Measurements from ENCODE around the gene NTN3. TPM values are rescaled to one million over a fixed set of nuclear protein-coding genes. Genes with fewer than 3 reads are reported as not detected.

The NTN3 gene
- total RNA-seq, 1 donor from 2014 or later, result 2.5 TPM

DNA sequence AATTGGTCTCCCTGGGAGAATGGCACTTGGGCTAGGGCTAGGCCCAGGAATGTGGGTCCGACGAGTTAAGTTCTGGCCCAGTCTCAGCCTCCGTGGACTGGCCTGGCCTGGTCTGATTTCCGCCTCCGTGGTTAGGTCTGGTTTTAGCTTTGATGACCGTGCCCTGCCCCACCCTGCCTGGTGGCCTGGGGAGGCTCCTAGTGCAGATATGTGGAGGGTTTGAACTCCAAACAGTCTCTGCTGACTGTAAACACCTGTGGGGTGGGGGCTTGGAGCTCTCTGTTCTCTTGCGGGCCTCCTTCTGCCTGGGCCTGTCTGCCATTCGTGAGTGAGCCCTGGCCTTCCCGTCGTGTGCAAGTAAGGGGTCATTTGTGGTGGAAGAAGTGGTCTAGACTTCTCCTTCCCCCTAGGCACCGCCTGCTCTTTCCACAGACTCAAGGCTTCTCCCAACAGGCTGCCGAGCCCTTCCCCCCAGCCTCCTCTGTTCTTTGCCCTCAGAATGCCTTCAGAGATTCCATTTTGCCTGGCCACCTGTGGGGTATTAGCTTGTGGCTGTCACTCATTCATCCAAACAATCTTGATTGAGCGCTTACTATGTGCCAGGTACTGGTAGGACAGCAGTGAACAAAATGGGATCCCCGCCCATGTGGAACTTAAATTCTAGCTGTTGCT is 44.2 kb downstream of the NTN3 start:
- Mint-ChIP-seq H3K4me1 (ENCODE audit: low read depth) (peaks cover 40% of the 10 kb centered on the region), H3K9me3 (ENCODE audit: low read depth) (no peaks in the 10 kb centered on the region), H3K27me3 (no peaks in the 10 kb centered on the region), H3K36me3 (ENCODE audit: insufficient read depth) (peaks cover 2% of the 10 kb centered on the region), H3K27ac (peak overlapping the region; percentile 98), H3K4me3 (ENCODE audit: low read depth) (peak overlapping the region; percentile 94)
- no peak for DNase-seq (ENCODE audit: low spot score, unreplicated experiment)
- TF ChIP-seq, protein P1, sequence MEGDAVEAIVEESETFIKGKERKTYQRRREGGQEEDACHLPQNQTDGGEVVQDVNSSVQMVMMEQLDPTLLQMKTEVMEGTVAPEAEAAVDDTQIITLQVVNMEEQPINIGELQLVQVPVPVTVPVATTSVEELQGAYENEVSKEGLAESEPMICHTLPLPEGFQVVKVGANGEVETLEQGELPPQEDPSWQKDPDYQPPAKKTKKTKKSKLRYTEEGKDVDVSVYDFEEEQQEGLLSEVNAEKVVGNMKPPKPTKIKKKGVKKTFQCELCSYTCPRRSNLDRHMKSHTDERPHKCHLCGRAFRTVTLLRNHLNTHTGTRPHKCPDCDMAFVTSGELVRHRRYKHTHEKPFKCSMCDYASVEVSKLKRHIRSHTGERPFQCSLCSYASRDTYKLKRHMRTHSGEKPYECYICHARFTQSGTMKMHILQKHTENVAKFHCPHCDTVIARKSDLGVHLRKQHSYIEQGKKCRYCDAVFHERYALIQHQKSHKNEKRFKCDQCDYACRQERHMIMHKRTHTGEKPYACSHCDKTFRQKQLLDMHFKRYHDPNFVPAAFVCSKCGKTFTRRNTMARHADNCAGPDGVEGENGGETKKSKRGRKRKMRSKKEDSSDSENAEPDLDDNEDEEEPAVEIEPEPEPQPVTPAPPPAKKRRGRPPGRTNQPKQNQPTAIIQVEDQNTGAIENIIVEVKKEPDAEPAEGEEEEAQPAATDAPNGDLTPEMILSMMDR (IDR thresholded peaks at IDR 0.05; ENCODE audit: unreplicated experiment), result no peak

- Mint-ChIP-seq H3K4me3 (ENCODE audit: low read depth) (peak overlapping the region; percentile 94), H3K36me3 (ENCODE audit: insufficient read depth) (peaks cover 2% of the 10 kb centered on the region), H3K4me1 (ENCODE audit: low read depth) (peaks cover 42% of the 10 kb centered on the region), H3K9me3 (ENCODE audit: low read depth) (no peaks in the 10 kb centered on the region), H3K27ac (peak overlapping the region; percentile 93), H3K27me3 (no peaks in the 10 kb centered on the region)
- TF ChIP-seq, protein P1 (IDR thresholded peaks at IDR 0.05; ENCODE audit: unreplicated experiment), result no peak
- no peak for DNase-seq (ENCODE audit: low spot score, unreplicated experiment)
These were observed 45.5 kb downstream of the NTN3 start for GRCh38 chr16:2516391-2517240.

- Mint-ChIP-seq H3K27me3 (no peaks in the 10 kb centered on the region), H3K36me3 (ENCODE audit: insufficient read depth) (peaks cover 2% of the 10 kb centered on the region), H3K27ac (peak overlapping the region; percentile 93), H3K9me3 (ENCODE audit: low read depth) (no peaks in the 10 kb centered on the region), H3K4me3 (ENCODE audit: low read depth) (no peak overlapping the region), H3K4me1 (ENCODE audit: low read depth) (peaks cover 31% of the 10 kb centered on the region)
- no peak for DNase-seq (ENCODE audit: low spot score, unreplicated experiment)
- TF ChIP-seq, protein P1 (IDR thresholded peaks at IDR 0.05; ENCODE audit: unreplicated experiment), result no peak
These were observed 47.0 kb downstream of the NTN3 start for GRCh38 chr16:2517954-2518605.

GRCh38 chr16:2518823-2519710 is 48.0 kb downstream of the NTN3 start:
- Mint-ChIP-seq H3K4me3 (ENCODE audit: low read depth) (peak overlapping the region; percentile 57), H3K36me3 (ENCODE audit: insufficient read depth) (peaks cover 2% of the 10 kb centered on the region), H3K27ac (peak overlapping the region; percentile 97), H3K27me3 (no peaks in the 10 kb centered on the region), H3K9me3 (ENCODE audit: low read depth) (no peaks in the 10 kb centered on the region), H3K4me1 (ENCODE audit: low read depth) (peaks cover 35% of the 10 kb centered on the region)
- no peak for DNase-seq (ENCODE audit: low spot score, unreplicated experiment)
- TF ChIP-seq, protein P1 (IDR thresholded peaks at IDR 0.05; ENCODE audit: unreplicated experiment), result no peak

Data from progenitor cell of endocrine pancreas (in vitro differentiated cells).